Measurements from ENCODE around the gene GOLGA3.

Gene GOLGA3

DNA sequence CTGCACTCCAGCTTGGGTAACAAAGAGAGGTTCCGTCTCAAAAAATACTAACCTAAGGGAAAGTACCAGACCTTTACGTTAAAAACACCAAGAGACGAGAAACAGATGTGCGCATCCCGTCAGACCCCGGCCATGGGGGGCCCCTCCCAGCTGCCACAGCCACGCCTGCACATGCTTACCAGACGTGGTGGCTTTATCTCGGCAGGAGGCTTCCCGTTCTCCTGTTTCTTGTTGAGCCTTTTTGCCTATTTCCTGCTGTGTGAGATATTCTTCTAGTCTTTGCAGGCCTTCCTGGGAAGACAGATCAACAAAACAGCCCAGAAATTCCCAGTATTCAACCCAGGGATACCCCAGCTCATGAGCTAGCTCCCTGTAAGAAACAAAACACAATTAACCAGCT, 94.5 kb downstream of the GOLGA3 start:
- no peak overlapping the region for H3K4me3 ChIP-seq (ENCODE audit: low read depth, low read length)
- TF ChIP-seq, protein P1, sequence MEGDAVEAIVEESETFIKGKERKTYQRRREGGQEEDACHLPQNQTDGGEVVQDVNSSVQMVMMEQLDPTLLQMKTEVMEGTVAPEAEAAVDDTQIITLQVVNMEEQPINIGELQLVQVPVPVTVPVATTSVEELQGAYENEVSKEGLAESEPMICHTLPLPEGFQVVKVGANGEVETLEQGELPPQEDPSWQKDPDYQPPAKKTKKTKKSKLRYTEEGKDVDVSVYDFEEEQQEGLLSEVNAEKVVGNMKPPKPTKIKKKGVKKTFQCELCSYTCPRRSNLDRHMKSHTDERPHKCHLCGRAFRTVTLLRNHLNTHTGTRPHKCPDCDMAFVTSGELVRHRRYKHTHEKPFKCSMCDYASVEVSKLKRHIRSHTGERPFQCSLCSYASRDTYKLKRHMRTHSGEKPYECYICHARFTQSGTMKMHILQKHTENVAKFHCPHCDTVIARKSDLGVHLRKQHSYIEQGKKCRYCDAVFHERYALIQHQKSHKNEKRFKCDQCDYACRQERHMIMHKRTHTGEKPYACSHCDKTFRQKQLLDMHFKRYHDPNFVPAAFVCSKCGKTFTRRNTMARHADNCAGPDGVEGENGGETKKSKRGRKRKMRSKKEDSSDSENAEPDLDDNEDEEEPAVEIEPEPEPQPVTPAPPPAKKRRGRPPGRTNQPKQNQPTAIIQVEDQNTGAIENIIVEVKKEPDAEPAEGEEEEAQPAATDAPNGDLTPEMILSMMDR (IDR thresholded peaks at IDR 0.05; ENCODE audit: borderline replicate concordance, insufficient read depth, low read depth, low read length), result no peak

DNA sequence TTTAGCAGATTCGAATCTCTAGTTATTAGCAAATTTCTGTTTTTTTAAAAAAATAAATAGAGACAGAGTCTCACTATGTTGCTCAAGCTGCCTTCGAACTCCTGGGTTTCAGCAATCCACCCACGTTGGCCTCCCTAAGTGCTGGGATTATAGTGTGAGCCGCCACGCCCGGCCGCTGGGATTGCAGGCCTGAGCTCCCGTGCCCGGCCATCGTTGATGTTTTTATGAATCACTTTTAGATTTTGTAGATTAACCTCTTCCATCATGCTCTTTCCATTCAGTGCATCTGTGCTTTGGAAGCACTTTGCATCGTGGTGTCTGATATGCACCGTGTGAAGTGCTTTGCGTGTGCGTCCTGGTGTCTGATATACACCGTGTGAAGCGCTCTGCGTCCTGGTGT, 97.1 kb downstream of the GOLGA3 start:
- H3K4me3 ChIP-seq (ENCODE audit: low read depth, low read length), result no peak overlapping the region
- TF ChIP-seq, protein P1 (IDR thresholded peaks at IDR 0.05; ENCODE audit: borderline replicate concordance, insufficient read depth, low read depth, low read length), result no peak

DNA sequence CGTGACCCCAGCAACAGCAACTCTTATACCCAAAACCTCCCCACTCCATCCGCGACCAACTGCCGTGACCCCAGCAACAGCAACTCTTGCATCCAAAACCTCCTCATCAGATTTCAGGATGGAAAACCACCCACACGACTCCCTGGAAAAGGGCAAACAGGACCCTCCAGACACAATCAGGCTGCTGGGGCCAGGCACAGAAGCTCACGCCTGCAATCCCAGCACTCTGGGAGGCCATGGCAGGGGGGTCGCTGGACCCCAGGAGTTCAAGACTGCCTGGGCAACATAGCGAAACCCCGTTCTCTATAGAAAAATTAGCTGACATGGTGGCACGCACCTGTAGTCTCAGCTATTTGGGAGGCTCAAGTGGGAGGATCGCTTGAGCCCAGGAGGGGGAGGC, 98.3 kb downstream of the GOLGA3 start:
- no peak overlapping the region for H3K4me3 ChIP-seq (ENCODE audit: low read depth, low read length)
- TF ChIP-seq, protein P1 (IDR thresholded peaks at IDR 0.05; ENCODE audit: borderline replicate concordance, insufficient read depth, low read depth, low read length), result no peak

DNA sequence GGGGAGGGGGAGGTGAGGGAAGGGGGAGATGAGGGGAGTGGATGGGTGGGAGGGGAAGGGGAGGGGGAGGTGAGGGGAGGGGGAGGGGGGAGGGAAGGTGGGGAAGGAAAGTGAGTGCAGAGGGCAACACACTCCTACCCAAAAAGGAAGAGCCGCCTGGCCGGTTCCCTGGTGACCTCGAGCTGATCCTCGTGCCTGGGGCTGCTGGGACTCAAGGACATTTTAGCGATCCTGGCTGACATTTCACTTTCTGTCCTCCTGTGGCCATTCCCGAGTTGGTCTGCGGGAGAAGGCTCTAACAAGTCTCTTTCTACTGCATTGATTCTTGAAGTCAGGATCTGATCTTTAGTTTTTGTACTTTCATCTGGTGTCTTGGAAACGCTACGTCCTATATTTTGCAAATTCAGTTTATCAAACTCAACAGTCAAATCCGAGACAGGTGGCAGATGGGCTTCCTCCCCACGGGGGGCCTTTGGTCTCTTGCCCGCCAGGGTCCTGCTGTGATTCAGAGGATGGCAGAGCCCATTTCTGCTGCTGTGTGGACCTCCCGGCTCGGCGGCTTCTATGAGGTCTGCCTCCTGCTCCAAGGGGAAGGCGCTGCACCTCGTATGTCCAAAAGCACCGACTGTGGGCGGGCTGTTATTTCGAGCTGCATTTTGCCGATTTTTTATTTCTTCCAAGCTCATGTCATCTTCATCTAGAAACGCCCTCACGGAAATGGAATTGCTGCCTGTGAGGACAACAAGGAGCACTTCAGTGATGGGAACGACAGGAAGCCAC, 98.9 kb downstream of the GOLGA3 start:
- H3K4me3 ChIP-seq (ENCODE audit: low read depth, low read length), result no peak overlapping the region
- TF ChIP-seq, protein P1 (IDR thresholded peaks at IDR 0.05; ENCODE audit: borderline replicate concordance, insufficient read depth, low read depth, low read length), result no peak

DNA sequence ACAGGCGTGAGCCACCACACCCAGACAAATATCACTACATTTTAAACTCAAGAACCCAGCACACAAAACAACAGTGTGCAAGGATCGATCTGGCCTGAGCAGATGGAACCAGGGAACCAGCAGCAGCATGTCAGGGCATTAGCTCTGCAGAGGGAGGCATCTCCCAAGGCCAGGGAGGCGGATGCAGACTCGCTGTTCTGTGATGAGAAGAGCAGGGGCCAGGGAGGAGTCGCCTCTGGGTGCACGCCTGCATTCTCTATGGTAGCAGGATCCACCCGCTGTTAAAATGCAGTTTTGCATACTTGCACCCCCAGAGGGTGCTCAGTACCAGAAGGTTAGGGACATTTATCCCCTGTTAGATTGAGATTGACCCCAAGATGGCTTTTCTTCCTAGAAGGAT, 100.2 kb downstream of the GOLGA3 start:
- TF ChIP-seq, protein P1 (IDR thresholded peaks at IDR 0.05; ENCODE audit: borderline replicate concordance, insufficient read depth, low read depth, low read length), result no peak
- H3K4me3 ChIP-seq (ENCODE audit: low read depth, low read length), result no peak overlapping the region

DNA sequence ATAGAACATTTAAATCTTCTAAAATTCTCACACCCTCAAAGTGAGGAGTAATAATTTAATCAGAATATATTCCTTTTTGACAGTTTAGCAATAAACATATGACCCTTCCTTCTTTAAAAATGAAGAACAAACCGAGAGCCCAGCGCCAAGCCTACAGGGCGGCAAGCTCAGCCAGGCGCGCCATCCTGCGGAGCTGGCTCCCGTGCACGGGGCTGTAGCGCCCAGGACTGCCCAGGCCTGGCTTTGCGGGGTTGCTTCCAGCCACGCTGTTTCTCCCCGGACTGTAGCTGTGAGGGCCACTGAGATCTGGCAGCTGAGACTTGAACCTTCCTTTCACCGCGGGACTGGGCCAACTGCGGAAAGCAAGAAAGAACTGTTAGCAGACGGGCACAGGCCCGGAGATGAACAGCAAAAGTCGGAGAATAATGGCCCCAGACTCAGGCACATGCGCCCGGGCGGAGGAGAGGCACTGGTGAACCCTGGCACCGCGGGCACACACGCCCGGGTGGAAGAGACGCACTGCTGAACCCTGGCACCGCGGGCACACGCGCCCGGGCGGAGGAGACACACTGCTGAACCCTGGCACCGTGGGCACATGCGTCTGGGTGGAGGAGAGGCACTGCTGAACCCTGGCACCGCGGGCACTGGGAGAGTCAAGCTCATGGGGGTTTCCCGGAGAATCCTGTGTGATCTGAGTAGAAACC, 101.4 kb downstream of the GOLGA3 start:
- TF ChIP-seq, protein P1 (IDR thresholded peaks at IDR 0.05; ENCODE audit: borderline replicate concordance, insufficient read depth, low read depth, low read length), result no peak
- no peak overlapping the region for H3K4me3 ChIP-seq (ENCODE audit: low read depth, low read length)

DNA sequence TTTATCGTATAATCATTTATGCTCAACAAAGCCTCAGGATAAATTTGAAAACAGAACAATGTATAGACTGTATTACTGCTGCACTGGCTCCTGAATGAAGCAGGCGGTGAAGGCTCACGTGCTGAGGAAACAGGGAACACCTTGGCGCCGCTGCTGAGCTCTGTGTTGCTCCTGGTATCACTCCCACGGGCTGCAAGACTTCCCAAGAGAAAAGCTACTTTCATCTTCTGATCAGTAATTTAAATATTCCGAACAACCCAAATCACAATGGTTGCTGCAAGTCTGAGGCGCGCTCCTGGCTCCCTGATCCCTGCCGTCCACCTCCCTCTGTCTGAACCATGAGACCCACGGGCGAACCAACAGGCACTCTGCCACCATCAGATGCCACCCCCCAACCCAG, 102.3 kb downstream of the GOLGA3 start:
- TF ChIP-seq, protein P1 (IDR thresholded peaks at IDR 0.05; ENCODE audit: borderline replicate concordance, insufficient read depth, low read depth, low read length), result no peak
- no peak overlapping the region for H3K4me3 ChIP-seq (ENCODE audit: low read depth, low read length)

All from GM12875 (cell line).